NCI-H526 (cell line): ENCODE results near the gene ANKDD1B.
A peak's percentile ranks its signal among the peaks of the same experiment; 100 is the strongest.

Experiments used
- DNase-seq, 2 experiments: peaks; one replicate each; lab custom pipeline; 2025; lab: John Stamatoyannopoulos, UW

The ANKDD1B gene

DNA sequence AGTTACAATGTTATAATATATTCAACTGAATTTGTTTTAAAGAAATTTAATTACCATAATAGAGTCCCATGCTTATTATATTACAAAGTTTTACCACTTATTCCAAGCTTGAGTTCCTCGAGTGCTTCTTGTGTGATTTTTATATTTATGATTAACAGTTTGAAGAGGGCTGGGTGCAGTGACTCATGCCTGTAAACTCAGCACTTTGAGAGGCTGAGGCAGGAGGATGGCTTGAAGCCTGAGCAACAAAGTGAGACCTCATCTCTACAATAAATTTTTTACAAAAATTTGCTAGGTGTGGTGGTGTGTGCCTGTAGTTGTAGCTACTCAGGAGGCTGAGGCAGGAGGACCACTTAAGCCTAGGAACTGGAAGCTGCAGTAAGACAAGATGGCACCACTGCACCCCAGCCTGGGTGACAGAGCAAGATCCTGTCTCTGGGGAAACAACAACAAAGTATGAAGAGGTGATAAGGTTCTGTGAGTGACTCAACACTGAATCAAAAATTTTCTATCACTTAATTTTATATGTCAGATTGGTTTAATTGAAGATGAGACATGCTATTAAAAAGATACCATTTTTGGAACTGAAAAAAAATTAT, 96.8 kb downstream of the ANKDD1B start:
- DNase-seq = no peak

DNA sequence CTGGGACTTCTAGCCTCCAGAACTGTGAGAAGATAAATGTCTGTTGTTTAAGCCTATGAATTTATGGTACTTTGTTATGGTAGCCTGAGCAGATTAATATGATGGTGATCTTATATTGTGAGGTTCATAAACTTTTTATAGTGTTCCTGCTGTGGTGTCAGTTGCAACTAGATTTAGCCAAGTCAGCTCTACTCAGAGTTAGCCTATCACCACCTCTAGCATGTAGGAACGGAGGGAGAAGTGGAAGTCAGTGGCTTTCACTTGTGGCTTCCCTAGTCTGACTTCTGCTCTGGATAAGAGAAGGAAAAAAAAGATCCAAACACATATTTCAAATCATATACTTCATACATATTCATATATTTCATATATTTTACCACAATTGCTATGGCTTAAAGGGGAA, 99.4 kb downstream of the ANKDD1B start:
- DNase-seq = no peak

DNA sequence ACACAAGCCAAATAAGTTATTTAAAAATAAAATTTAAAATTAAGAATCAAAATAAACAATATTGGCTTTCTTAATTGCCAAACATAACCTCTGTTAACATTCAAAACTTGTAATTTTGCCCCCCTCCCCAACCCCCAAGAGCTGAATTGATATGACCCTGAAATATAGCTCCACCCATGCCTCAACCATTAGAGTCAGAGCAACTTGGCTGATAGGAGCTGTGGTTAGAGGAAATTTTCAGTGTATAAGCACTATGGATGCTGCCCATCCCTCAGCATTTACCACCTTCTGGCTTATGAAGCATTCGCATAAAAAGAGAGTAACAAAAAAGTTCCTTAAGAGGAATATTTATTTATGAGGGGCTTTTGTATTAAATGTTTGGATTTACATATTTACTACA, 99.9 kb downstream of the ANKDD1B start:
- no peak for DNase-seq

- no peak for DNase-seq
These were observed 100.8 kb downstream of the ANKDD1B start for GRCh38 chr5:75712091-75712490.

- peak in 1 of 2 experiments; percentile 30 for DNase-seq
These were observed 105.4 kb downstream of the ANKDD1B start for GRCh38 chr5:75716715-75717081.

DNA sequence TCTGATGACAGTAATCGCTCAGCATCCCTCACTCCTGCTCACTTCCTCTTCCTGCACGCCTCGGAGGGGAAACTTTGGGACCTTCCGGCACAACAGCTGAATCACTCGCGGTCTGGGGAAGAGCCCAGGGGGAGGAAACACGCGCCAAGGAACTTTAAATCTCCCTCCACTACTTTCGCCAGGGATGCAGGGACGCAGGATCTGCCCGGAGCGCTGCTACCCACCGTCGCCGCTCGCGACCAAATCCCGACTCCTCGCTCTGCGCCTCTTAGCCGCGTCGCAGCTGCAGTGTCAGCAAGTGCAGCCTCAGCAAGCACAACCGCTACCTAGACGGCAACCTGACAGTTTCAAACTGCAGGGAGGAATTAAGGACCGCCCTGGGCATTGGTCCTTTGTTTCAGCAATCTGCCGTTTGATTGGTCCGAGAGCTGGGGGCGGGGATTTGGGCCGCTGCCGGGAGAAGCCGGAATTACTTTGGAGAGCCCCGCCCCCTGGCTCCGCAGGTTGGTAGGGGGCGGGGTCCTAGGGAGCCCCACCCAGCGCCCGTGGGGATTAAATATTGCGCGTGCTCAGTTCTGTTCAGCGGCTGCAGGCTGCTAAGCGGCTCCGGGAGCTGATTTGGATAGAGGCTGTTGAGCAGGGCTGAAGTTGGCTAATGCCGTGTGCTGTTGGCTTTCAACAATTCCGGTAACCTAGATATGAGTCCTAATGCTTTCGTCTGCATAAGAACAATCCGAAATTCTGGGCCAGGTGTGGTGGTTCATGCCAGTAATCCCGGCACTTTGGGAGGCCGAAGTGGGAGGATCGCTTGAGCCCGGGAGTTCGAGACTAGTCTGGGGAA, 106.0 kb downstream of the ANKDD1B start, which contains the start of gene POC5:
POC5 (minus strand) TSS at position 356 of the 841 bp plus-strand sequence. CDS start 4,500 bp downstream, outside the sequence.
- DNase-seq = peak; percentile 88 to 98

GRCh38 chr5:75720882-75721281, 109.6 kb downstream of the ANKDD1B start:
- DNase-seq = no peak
